Measurements from ENCODE around the gene USP32. TPM values are rescaled to one million over a fixed set of nuclear protein-coding genes. Genes with fewer than 3 reads are reported as not detected.

USP32 gene
- total and polyA plus RNA-seq, 2 donors (not counting 1 experiment from before 2014, with no cell fraction given), result 7.7 to 48.8 TPM

GRCh38 chr17:60231691-60232090, 160.2 kb downstream of the USP32 start:
- Histone ChIP-seq H4K20me1 (ENCODE audit: control insufficient read depth, insufficient read depth, low read length, poor library complexity, severe bottlenecking) (no peaks in the 10 kb centered on the region), H3K4me1 (ENCODE audit: control insufficient read depth in 2 of 2, insufficient read depth in 2 of 2, low read length in 2 of 2) (no peaks in the 10 kb centered on the region), H3K36me3 (replicated peaks in 1 of 2; ENCODE audit: control extremely low read depth in 1 of 2, control insufficient read depth in 1 of 2, extremely low read depth in 1 of 2, insufficient read depth in 2 of 2, low read length in 1 of 2) (peaks cover 3 to 6% of the 10 kb centered on the region in 2 experiments), H3K9me3 (ENCODE audit: control extremely low read depth in 1 of 3, control insufficient read depth in 2 of 3, insufficient read depth in 1 of 3, low read length in 2 of 3) (no peaks in the 10 kb centered on the region), H2AFZ (ENCODE audit: insufficient read depth, low read depth, low read length, poor library complexity, severe bottlenecking) (no peak overlapping the region), H3K9ac (ENCODE audit: low read length) (no peak overlapping the region), H3K27ac (ENCODE audit: low read length in 2 of 2) (no peak overlapping the region), H3K4me3 (ENCODE audit: control extremely low read depth in 1 of 5, extremely low read depth in 1 of 5, insufficient read depth in 1 of 5, low read depth in 2 of 5, low read length in 4 of 5) (no peak overlapping the region), H3K27me3 (replicated peaks in 1 of 4; ENCODE audit: control extremely low read depth in 1 of 4, control insufficient read depth in 3 of 4, insufficient read depth in 4 of 4, low read length in 3 of 4) (no peaks in the 10 kb centered on the region), H3K4me2 (replicated peaks; ENCODE audit: low read depth, low read length, poor library complexity, severe bottlenecking) (no peak overlapping the region), H3K79me2 (ENCODE audit: control insufficient read depth, insufficient read depth, low read length) (no peaks in the 10 kb centered on the region)
- DNase-seq (no peak), ATAC-seq (ENCODE audit: low read depth) (no peak)
- no CpG with 5 or more reads among the region's 2 CpGs for WGBS (ENCODE audit: insufficient coverage)
- intact Hi-C loops (cut with micrococcal nuclease), result loop anchor here (1.0 to 5.0 kb wide), 2 partner anchors 191 to 205 kb away; partner anchors contain the start of gene CHCT1
- no peaks in the 10 kb centered on the region for H3K9me3 Mint-ChIP-seq (ENCODE audit: insufficient read depth)
- no peaks in the 10 kb centered on the region for H3K4me1 Mint-ChIP-seq
- TF ChIP-seq, protein P1, sequence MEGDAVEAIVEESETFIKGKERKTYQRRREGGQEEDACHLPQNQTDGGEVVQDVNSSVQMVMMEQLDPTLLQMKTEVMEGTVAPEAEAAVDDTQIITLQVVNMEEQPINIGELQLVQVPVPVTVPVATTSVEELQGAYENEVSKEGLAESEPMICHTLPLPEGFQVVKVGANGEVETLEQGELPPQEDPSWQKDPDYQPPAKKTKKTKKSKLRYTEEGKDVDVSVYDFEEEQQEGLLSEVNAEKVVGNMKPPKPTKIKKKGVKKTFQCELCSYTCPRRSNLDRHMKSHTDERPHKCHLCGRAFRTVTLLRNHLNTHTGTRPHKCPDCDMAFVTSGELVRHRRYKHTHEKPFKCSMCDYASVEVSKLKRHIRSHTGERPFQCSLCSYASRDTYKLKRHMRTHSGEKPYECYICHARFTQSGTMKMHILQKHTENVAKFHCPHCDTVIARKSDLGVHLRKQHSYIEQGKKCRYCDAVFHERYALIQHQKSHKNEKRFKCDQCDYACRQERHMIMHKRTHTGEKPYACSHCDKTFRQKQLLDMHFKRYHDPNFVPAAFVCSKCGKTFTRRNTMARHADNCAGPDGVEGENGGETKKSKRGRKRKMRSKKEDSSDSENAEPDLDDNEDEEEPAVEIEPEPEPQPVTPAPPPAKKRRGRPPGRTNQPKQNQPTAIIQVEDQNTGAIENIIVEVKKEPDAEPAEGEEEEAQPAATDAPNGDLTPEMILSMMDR (IDR thresholded peaks at IDR 0.05), result no peak
- TF ChIP-seq EZH2 (IDR thresholded peaks at IDR 0.05; ENCODE audit: borderline replicate concordance, insufficient read depth, low read depth, low read length, poor library complexity, severe bottlenecking), result no peak
- ChIA-PET CTCF (interaction anchor here (0.5 to 2.4 kb wide), 16 partner anchors 9 to 354 kb away, joined by 3 to 11 read pairs (median 4); no protein-coding TSS in a partner anchor), POLR2A (interaction anchor here (0.6 to 0.7 kb wide), 3 partner anchors 30 to 827 kb away, joined by 3 to 8 read pairs (median 6); no protein-coding TSS in a partner anchor)
- no peaks in the 10 kb centered on the region for H3K27me3 Mint-ChIP-seq
- no peak overlapping the region for H3K27ac Mint-ChIP-seq
- no peak overlapping the region for H3K4me3 Mint-ChIP-seq

DNA sequence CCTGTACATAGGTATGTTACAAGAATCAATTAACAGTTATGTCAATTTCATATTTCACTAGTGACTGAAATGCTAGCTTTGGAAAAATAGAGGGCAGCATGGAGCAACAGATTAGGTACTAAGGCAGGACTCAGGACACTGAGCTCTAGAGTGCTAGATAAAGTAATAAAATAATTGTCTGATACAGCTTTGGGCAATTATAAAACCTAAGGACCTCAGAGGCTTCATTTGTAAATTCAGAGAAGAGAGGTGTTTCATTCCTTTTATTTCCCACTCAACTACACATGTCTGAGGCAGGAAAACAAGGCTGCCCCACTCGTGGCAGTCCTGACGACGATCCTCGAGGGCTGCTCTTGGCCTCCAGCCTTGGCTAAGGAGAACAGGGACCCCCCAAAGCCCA, 160.7 kb downstream of the USP32 start:
- Histone ChIP-seq H3K4me3 (ENCODE audit: control extremely low read depth in 1 of 5, extremely low read depth in 1 of 5, insufficient read depth in 1 of 5, low read depth in 2 of 5, low read length in 4 of 5) (no peak overlapping the region), H3K36me3 (replicated peaks in 1 of 2; ENCODE audit: control extremely low read depth in 1 of 2, control insufficient read depth in 1 of 2, extremely low read depth in 1 of 2, insufficient read depth in 2 of 2, low read length in 1 of 2) (peaks cover 3 to 6% of the 10 kb centered on the region in 2 experiments), H3K4me1 (ENCODE audit: control insufficient read depth in 2 of 2, insufficient read depth in 2 of 2, low read length in 2 of 2) (no peaks in the 10 kb centered on the region), H3K79me2 (ENCODE audit: control insufficient read depth, insufficient read depth, low read length) (no peaks in the 10 kb centered on the region), H3K4me2 (replicated peaks; ENCODE audit: low read depth, low read length, poor library complexity, severe bottlenecking) (no peak overlapping the region), H4K20me1 (ENCODE audit: control insufficient read depth, insufficient read depth, low read length, poor library complexity, severe bottlenecking) (no peaks in the 10 kb centered on the region), H3K27ac (ENCODE audit: low read length in 2 of 2) (no peak overlapping the region), H3K9me3 (ENCODE audit: control extremely low read depth in 1 of 3, control insufficient read depth in 2 of 3, insufficient read depth in 1 of 3, low read length in 2 of 3) (no peaks in the 10 kb centered on the region), H2AFZ (ENCODE audit: insufficient read depth, low read depth, low read length, poor library complexity, severe bottlenecking) (no peak overlapping the region), H3K27me3 (replicated peaks in 1 of 4; ENCODE audit: control extremely low read depth in 1 of 4, control insufficient read depth in 3 of 4, insufficient read depth in 4 of 4, low read length in 3 of 4) (no peaks in the 10 kb centered on the region), H3K9ac (ENCODE audit: low read length) (no peak overlapping the region)
- DNase-seq (peak; percentile 9), ATAC-seq (ENCODE audit: low read depth) (no peak)
- H3K27ac Mint-ChIP-seq, result no peak overlapping the region
- ChIA-PET CTCF (interaction anchor here (0.5 to 2.4 kb wide), 16 partner anchors 10 to 355 kb away, joined by 3 to 11 read pairs (median 4); no protein-coding TSS in a partner anchor), POLR2A (interaction anchor here (0.6 kb wide), 2 partner anchors 165 to 826 kb away, joined by 3 to 6 read pairs; no protein-coding TSS in a partner anchor)
- TF ChIP-seq, protein P1 (IDR thresholded peaks at IDR 0.05), result no peak
- no peaks in the 10 kb centered on the region for H3K27me3 Mint-ChIP-seq
- no peak overlapping the region for H3K4me3 Mint-ChIP-seq
- no peaks in the 10 kb centered on the region for H3K9me3 Mint-ChIP-seq (ENCODE audit: insufficient read depth)
- intact Hi-C loops (cut with micrococcal nuclease), result loop anchor here (1.0 to 5.0 kb wide), 2 partner anchors 191 to 205 kb away; partner anchors contain the start of gene CHCT1
- no peaks in the 10 kb centered on the region for H3K4me1 Mint-ChIP-seq
- 100% methylated on average over 4 of the region's 4 CpGs for WGBS (ENCODE audit: insufficient coverage)

Data from B cell (primary cell).